Spinal cord (tissue), 10 donors: ENCODE data around the gene SHMT1. TPM values are rescaled to one million over a fixed set of nuclear protein-coding genes. Genes with fewer than 3 reads are reported as not detected.

Experiments used
- DNase-seq, 6 donors: peaks; one replicate each; pipeline versions ENCODE4 v3.0.0 to v3.0.0-alpha.2; 2013 to 2015; ENCODE audit warnings: low spot score in 6 of 6, low read depth in 4 of 6
- H3K27ac ChIP-seq: one replicate; pipeline ENCODE4 v1.5.1; 2013; ENCODE audit warnings: low read depth, low read length, control low read depth
- H3K27me3 ChIP-seq: one replicate; pipeline ENCODE4 v1.6.1; 2013; ENCODE audit warnings: low read length; ENCODE audit not compliant: control insufficient read depth, insufficient read depth
- H3K36me3 ChIP-seq: one replicate; pipeline ENCODE4 v1.6.1; 2013; ENCODE audit warnings: low read length; ENCODE audit not compliant: control insufficient read depth, insufficient read depth
- H3K4me1 ChIP-seq: one replicate; pipeline ENCODE4 v1.6.1; 2013; ENCODE audit warnings: low read length; ENCODE audit not compliant: control insufficient read depth, insufficient read depth
- H3K4me3 ChIP-seq: one replicate; pipeline ENCODE4 v1.5.1; 2013; ENCODE audit warnings: low read depth, low read length, control low read depth
- H3K9me3 ChIP-seq: one replicate; pipeline ENCODE4 v1.6.1; 2013; ENCODE audit warnings: low read length; ENCODE audit not compliant: control insufficient read depth, insufficient read depth
- WGBS: methylation state at CpG from one replicate; pipeline ENCODE4 v1.1.5; 2013; ENCODE audit warnings: missing lambda C conversion rate; ENCODE audit not compliant: insufficient coverage; 5-methylcytosine and 5-hydroxymethylcytosine counted together
- polyA plus RNA-seq, 2 donors: library from polyadenylated mRNA; unstranded; fragments of 120-200 nt; gene quantifications; one replicate each; pipeline ENCODE4 v1.2.1, GENCODE V29; 2013; ENCODE audit not compliant: insufficient read length in 2 of 2
- total RNA-seq, 2 donors: library from RNA; depleted of rRNA in 1 of 2; stranded (reverse); fragments of 120-200 nt in 1 of 2; fragments of >200 nt in 1 of 2; gene quantifications; one replicate each; pipeline versions ENCODE4 v1.2.3 to v1.2.4, GENCODE V29; 2013 to 2014
- donor health status: healthy.

SHMT1 gene
- total and polyA plus RNA-seq, 4 donors: 13.7 to 20.0 (median 15.9) TPM

- H3K27ac ChIP-seq: no peak overlapping the region
- H3K9me3 ChIP-seq: no peaks in the 10 kb centered on the region
- H3K27me3 ChIP-seq: no peaks in the 10 kb centered on the region
- H3K4me3 ChIP-seq: no peak overlapping the region
- H3K36me3 ChIP-seq: peaks cover 78% of the 10 kb centered on the region
- DNase-seq: no peak
- H3K4me1 ChIP-seq: peaks cover 2% of the 10 kb centered on the region
- WGBS: 88% methylated on average over 9 of the region's 9 CpGs
Observed at GRCh38 chr17:18328643-18329204, 34.6 kb downstream of the SHMT1 start.

- H3K9me3 ChIP-seq: no peaks in the 10 kb centered on the region
- H3K27me3 ChIP-seq: no peaks in the 10 kb centered on the region
- H3K4me3 ChIP-seq: no peak overlapping the region
- DNase-seq: no peak
- peaks cover 84% of the 10 kb centered on the region for H3K36me3 ChIP-seq
- H3K4me1 ChIP-seq: peaks cover 2% of the 10 kb centered on the region
- no peak overlapping the region for H3K27ac ChIP-seq
- 94% methylated on average over 9 of the region's 10 CpGs for WGBS
Observed at GRCh38 chr17:18327556-18327955, 35.8 kb downstream of the SHMT1 start.

GRCh38 chr17:18327093-18327492 is 36.3 kb downstream of the SHMT1 start:
- no peak for DNase-seq
- WGBS: 82% methylated on average over 2 of the region's 2 CpGs
- no peaks in the 10 kb centered on the region for H3K27me3 ChIP-seq
- H3K9me3 ChIP-seq: no peaks in the 10 kb centered on the region
- peaks cover 84% of the 10 kb centered on the region for H3K36me3 ChIP-seq
- H3K27ac ChIP-seq: no peak overlapping the region
- H3K4me1 ChIP-seq: peaks cover 2% of the 10 kb centered on the region
- no peak overlapping the region for H3K4me3 ChIP-seq

GRCh38 chr17:18326572-18326971 is 36.8 kb downstream of the SHMT1 start:
- no peak for DNase-seq
- H3K9me3 ChIP-seq: no peaks in the 10 kb centered on the region
- H3K4me1 ChIP-seq: peaks cover 2% of the 10 kb centered on the region
- H3K27ac ChIP-seq: no peak overlapping the region
- no peaks in the 10 kb centered on the region for H3K27me3 ChIP-seq
- 94% methylated on average over 6 of the region's 6 CpGs for WGBS
- H3K36me3 ChIP-seq: peaks cover 81% of the 10 kb centered on the region
- no peak overlapping the region for H3K4me3 ChIP-seq

GRCh38 chr17:18326039-18326438 is 37.3 kb downstream of the SHMT1 start:
- no peak for DNase-seq
- Histone ChIP-seq H3K27me3 (no peaks in the 10 kb centered on the region), H3K4me3 (no peak overlapping the region), H3K4me1 (peaks cover 5% of the 10 kb centered on the region), H3K9me3 (no peaks in the 10 kb centered on the region), H3K36me3 (peaks cover 80% of the 10 kb centered on the region), H3K27ac (no peak overlapping the region)
- no CpG with 5 or more reads among the region's 2 CpGs for WGBS

GRCh38 chr17:18324140-18325050 is 39.0 kb downstream of the SHMT1 start:
- no peaks in the 10 kb centered on the region for H3K27me3 ChIP-seq
- peak in 1 of 6 donors; percentile 56 for DNase-seq
- H3K27ac ChIP-seq: no peak overlapping the region
- 93% methylated on average over 23 of the region's 27 CpGs for WGBS
- peaks cover 73% of the 10 kb centered on the region for H3K36me3 ChIP-seq
- no peak overlapping the region for H3K4me3 ChIP-seq
- no peaks in the 10 kb centered on the region for H3K9me3 ChIP-seq
- H3K4me1 ChIP-seq: peaks cover 20% of the 10 kb centered on the region

GRCh38 chr17:18323507-18324139 is 39.7 kb downstream of the SHMT1 start:
- peaks cover 27% of the 10 kb centered on the region for H3K4me1 ChIP-seq
- DNase-seq: no peak
- H3K27ac ChIP-seq: no peak overlapping the region
- no peak overlapping the region for H3K4me3 ChIP-seq
- WGBS: 91% methylated on average over 16 of the region's 16 CpGs
- no peaks in the 10 kb centered on the region for H3K27me3 ChIP-seq
- no peaks in the 10 kb centered on the region for H3K9me3 ChIP-seq
- H3K36me3 ChIP-seq: peaks cover 73% of the 10 kb centered on the region

- DNase-seq: no peak
- Histone ChIP-seq H3K27me3 (no peaks in the 10 kb centered on the region), H3K4me3 (no peak overlapping the region), H3K36me3 (peaks cover 75% of the 10 kb centered on the region), H3K9me3 (no peaks in the 10 kb centered on the region), H3K4me1 (peaks cover 34% of the 10 kb centered on the region), H3K27ac (no peak overlapping the region)
- 79% methylated on average over 3 of the region's 3 CpGs for WGBS
Observed at GRCh38 chr17:18323007-18323406, 40.3 kb downstream of the SHMT1 start.

- DNase-seq: no peak
- Histone ChIP-seq H3K4me1 (peaks cover 38% of the 10 kb centered on the region), H3K9me3 (no peaks in the 10 kb centered on the region), H3K4me3 (no peak overlapping the region), H3K36me3 (peaks cover 77% of the 10 kb centered on the region), H3K27me3 (no peaks in the 10 kb centered on the region), H3K27ac (no peak overlapping the region)
- WGBS: 92% methylated on average over 10 of the region's 12 CpGs
Observed at GRCh38 chr17:18322522-18322921, 40.8 kb downstream of the SHMT1 start.
